Activated CD8-positive, alpha-beta T cell treated with anti-CD3 and anti-CD28 coated beads, Interleukin-2, amount 10 ng/mL, durations not matched to agents 7 days and 5 days (primary cell): ENCODE measurements around the gene TMTC2. TPM values are rescaled to one million over a fixed set of nuclear protein-coding genes. Genes with fewer than 3 reads are reported as not detected.

Source experiments
- ATAC-seq: fragments of 150-1000 bp; cut with Tn5 transposase; one replicate; pipeline ENCODE4 v1.10.0; 2021; ENCODE audit warnings: moderate library complexity
- CTCF ChIA-PET: fragments of 350-600 bp; sonication (Branson Sonifier 250); formaldehyde crosslinking; loops from one replicate; lab custom pipeline; 2021; ENCODE audit warnings: antibody characterized with exemption; lab: Charles Lee
- POLR2A ChIA-PET: fragments of 350-600 bp; sonication (Branson Sonifier 250); formaldehyde crosslinking; loops from one replicate; lab custom pipeline; 2021; ENCODE audit warnings: antibody characterized with exemption; lab: Charles Lee
- DNase-seq: peaks from one replicate; pipeline ENCODE4 v3.0.0-alpha.2; 2020
- H3K27ac Mint-ChIP-seq: one replicate; pipeline ENCODE4 v1.8.0; 2021; ENCODE audit warnings: mild to moderate bottlenecking, mixed read lengths
- H3K27me3 Mint-ChIP-seq: one replicate; pipeline ENCODE4 v1.8.0; 2021; ENCODE audit warnings: low read depth, mixed read lengths
- H3K36me3 Mint-ChIP-seq: one replicate; pipeline ENCODE4 v1.8.0; 2021; ENCODE audit warnings: low read depth, mixed read lengths
- H3K4me1 Mint-ChIP-seq: one replicate; pipeline ENCODE4 v1.8.0; 2021; ENCODE audit warnings: low read depth, mixed read lengths
- H3K4me3 Mint-ChIP-seq: one replicate; pipeline ENCODE4 v1.8.0; 2021; ENCODE audit warnings: mild to moderate bottlenecking, mixed read lengths
- H3K9me3 Mint-ChIP-seq: one replicate; pipeline ENCODE4 v1.8.0; 2022; ENCODE audit warnings: mixed read lengths; ENCODE audit not compliant: insufficient read depth
- total RNA-seq, 2 experiments: library from RNA; stranded (reverse); gene quantifications; one replicate each; pipeline ENCODE4 v1.2.3, GENCODE V29; 2021

The TMTC2 gene
- total RNA-seq, 2 experiments from 2014 or later: 1.3 to 1.9 TPM

GRCh38 chr12:82954064-82954463 is 267.4 kb downstream of the TMTC2 start:
- Mint-ChIP-seq H3K4me3 (no peak overlapping the region), H3K9me3 (no peaks in the 10 kb centered on the region), H3K27me3 (no peaks in the 10 kb centered on the region), H3K27ac (no peak overlapping the region), H3K36me3 (no peaks in the 10 kb centered on the region), H3K4me1 (no peaks in the 10 kb centered on the region)
- DNase-seq (no peak), ATAC-seq (no peak)
- ChIA-PET POLR2A (no interaction called here), CTCF (no interaction called here)

GRCh38 chr12:82954572-82954971 is 267.9 kb downstream of the TMTC2 start:
- no peaks in the 10 kb centered on the region for H3K9me3 Mint-ChIP-seq
- no peaks in the 10 kb centered on the region for H3K4me1 Mint-ChIP-seq
- no peaks in the 10 kb centered on the region for H3K27me3 Mint-ChIP-seq
- H3K4me3 Mint-ChIP-seq: no peak overlapping the region
- CTCF ChIA-PET: no interaction called here
- no peaks in the 10 kb centered on the region for H3K36me3 Mint-ChIP-seq
- DNase-seq (no peak), ATAC-seq (no peak)
- no peak overlapping the region for H3K27ac Mint-ChIP-seq
- POLR2A ChIA-PET: no interaction called here

- CTCF ChIA-PET: no interaction called here
- H3K27ac Mint-ChIP-seq: no peak overlapping the region
Observed at GRCh38 chr12:82955043-82955442, 268.3 kb downstream of the TMTC2 start.

GRCh38 chr12:82958966-82959365 is 272.3 kb downstream of the TMTC2 start:
- no peaks in the 10 kb centered on the region for H3K36me3 Mint-ChIP-seq
- H3K4me1 Mint-ChIP-seq: no peaks in the 10 kb centered on the region
- no peak for ATAC-seq
- no peak overlapping the region for H3K4me3 Mint-ChIP-seq
- no peaks in the 10 kb centered on the region for H3K9me3 Mint-ChIP-seq
- no peaks in the 10 kb centered on the region for H3K27me3 Mint-ChIP-seq
- DNase-seq: no peak
- ChIA-PET POLR2A (no interaction called here), CTCF (no interaction called here)
- no peak overlapping the region for H3K27ac Mint-ChIP-seq

More at GRCh38 chr12:82955043-82955442, 268.3 kb downstream of the TMTC2 start:
- Mint-ChIP-seq H3K27me3 (no peaks in the 10 kb centered on the region), H3K4me1 (no peaks in the 10 kb centered on the region), H3K36me3 (no peaks in the 10 kb centered on the region), H3K9me3 (no peaks in the 10 kb centered on the region), H3K4me3 (no peak overlapping the region)
- POLR2A ChIA-PET: no interaction called here
- DNase-seq: no peak
- no peak for ATAC-seq

- no peaks in the 10 kb centered on the region for H3K36me3 Mint-ChIP-seq
- CTCF ChIA-PET: interaction anchor here (0.6 kb wide), 1 partner anchor 23 kb away, joined by 3 read pairs; no protein-coding TSS in a partner anchor
- no peak overlapping the region for H3K4me3 Mint-ChIP-seq
- no peaks in the 10 kb centered on the region for H3K4me1 Mint-ChIP-seq
- POLR2A ChIA-PET: no interaction called here
- ATAC-seq (no peak), DNase-seq (no peak)
- H3K27me3 Mint-ChIP-seq: no peaks in the 10 kb centered on the region
- H3K27ac Mint-ChIP-seq: no peak overlapping the region
- H3K9me3 Mint-ChIP-seq: no peaks in the 10 kb centered on the region
Observed at GRCh38 chr12:82959821-82960220, 273.1 kb downstream of the TMTC2 start.

GRCh38 chr12:82961835-82962234 is 275.1 kb downstream of the TMTC2 start:
- no peaks in the 10 kb centered on the region for H3K36me3 Mint-ChIP-seq
- ChIA-PET CTCF (no interaction called here), POLR2A (no interaction called here)
- H3K27ac Mint-ChIP-seq: no peak overlapping the region
- H3K4me1 Mint-ChIP-seq: no peaks in the 10 kb centered on the region
- no peaks in the 10 kb centered on the region for H3K27me3 Mint-ChIP-seq
- no peak overlapping the region for H3K4me3 Mint-ChIP-seq
- DNase-seq (no peak), ATAC-seq (no peak)
- H3K9me3 Mint-ChIP-seq: no peaks in the 10 kb centered on the region

GRCh38 chr12:82963956-82964355 is 277.2 kb downstream of the TMTC2 start:
- no peaks in the 10 kb centered on the region for H3K9me3 Mint-ChIP-seq
- H3K27me3 Mint-ChIP-seq: no peaks in the 10 kb centered on the region
- DNase-seq (no peak), ATAC-seq (no peak)
- POLR2A ChIA-PET: no interaction called here
- no peak overlapping the region for H3K4me3 Mint-ChIP-seq
- H3K36me3 Mint-ChIP-seq: no peaks in the 10 kb centered on the region
- H3K27ac Mint-ChIP-seq: no peak overlapping the region
- H3K4me1 Mint-ChIP-seq: no peaks in the 10 kb centered on the region
- CTCF ChIA-PET: interaction anchor here (0.8 kb wide), 1 partner anchor 279 kb away, joined by 3 read pairs; no protein-coding TSS in a partner anchor

- DNase-seq: no peak
- POLR2A ChIA-PET: no interaction called here
- Mint-ChIP-seq H3K9me3 (no peaks in the 10 kb centered on the region), H3K4me1 (no peaks in the 10 kb centered on the region), H3K27ac (no peak overlapping the region), H3K27me3 (no peaks in the 10 kb centered on the region), H3K4me3 (no peak overlapping the region), H3K36me3 (no peaks in the 10 kb centered on the region)
- CTCF ChIA-PET: interaction anchor here (0.8 kb wide), 1 partner anchor 279 kb away, joined by 3 read pairs; no protein-coding TSS in a partner anchor
- no peak for ATAC-seq
Observed at GRCh38 chr12:82964446-82964845, 277.7 kb downstream of the TMTC2 start.

- POLR2A ChIA-PET: no interaction called here
- Mint-ChIP-seq H3K36me3 (no peaks in the 10 kb centered on the region), H3K9me3 (no peaks in the 10 kb centered on the region), H3K27ac (no peak overlapping the region), H3K27me3 (no peaks in the 10 kb centered on the region), H3K4me1 (no peaks in the 10 kb centered on the region), H3K4me3 (no peak overlapping the region)
- CTCF ChIA-PET: no interaction called here
- DNase-seq: no peak
- no peak for ATAC-seq
Observed at GRCh38 chr12:82966001-82966559, 279.4 kb downstream of the TMTC2 start.

- CTCF ChIA-PET: no interaction called here
- H3K4me3 Mint-ChIP-seq: no peak overlapping the region
- POLR2A ChIA-PET: no interaction called here
- H3K4me1 Mint-ChIP-seq: no peaks in the 10 kb centered on the region
- H3K9me3 Mint-ChIP-seq: no peaks in the 10 kb centered on the region
- no peaks in the 10 kb centered on the region for H3K36me3 Mint-ChIP-seq
- DNase-seq (no peak), ATAC-seq (no peak)
- H3K27ac Mint-ChIP-seq: no peak overlapping the region
- H3K27me3 Mint-ChIP-seq: no peaks in the 10 kb centered on the region
Observed at GRCh38 chr12:82968631-82969367, 282.1 kb downstream of the TMTC2 start.

GRCh38 chr12:82970614-82971013 is 283.9 kb downstream of the TMTC2 start:
- Mint-ChIP-seq H3K4me1 (no peaks in the 10 kb centered on the region), H3K9me3 (no peaks in the 10 kb centered on the region), H3K27ac (no peak overlapping the region), H3K36me3 (no peaks in the 10 kb centered on the region), H3K27me3 (no peaks in the 10 kb centered on the region), H3K4me3 (no peak overlapping the region)
- POLR2A ChIA-PET: no interaction called here
- DNase-seq (no peak), ATAC-seq (no peak)
- CTCF ChIA-PET: no interaction called here

GRCh38 chr12:82971584-82971983 is 284.9 kb downstream of the TMTC2 start:
- H3K9me3 Mint-ChIP-seq: no peaks in the 10 kb centered on the region
- H3K4me3 Mint-ChIP-seq: no peak overlapping the region
- ATAC-seq: no peak
- H3K4me1 Mint-ChIP-seq: no peaks in the 10 kb centered on the region
- ChIA-PET POLR2A (no interaction called here), CTCF (no interaction called here)
- H3K27me3 Mint-ChIP-seq: no peaks in the 10 kb centered on the region
- DNase-seq: no peak
- H3K36me3 Mint-ChIP-seq: no peaks in the 10 kb centered on the region
- no peak overlapping the region for H3K27ac Mint-ChIP-seq
